Common myeloid progenitor, CD34-positive (primary cell): ENCODE results near the gene METAP2. TPM values are rescaled to one million over a fixed set of nuclear protein-coding genes. Genes with fewer than 3 reads are reported as not detected.

Experiments used
- CTCF ChIA-PET: fragments of 350-600 bp; sonication (Branson Sonifier 250); formaldehyde crosslinking; loops from one replicate; lab custom pipeline; 2021; ENCODE audit warnings: antibody characterized with exemption; lab: Charles Lee
- POLR2A ChIA-PET: fragments of 350-600 bp; sonication (Branson Sonifier 250); formaldehyde crosslinking; loops from one replicate; lab custom pipeline; 2021; ENCODE audit warnings: antibody characterized with exemption; lab: Charles Lee
- DNase-seq, 3 donors: peaks; one replicate each; pipeline versions ENCODE4 v3.0.0 to v3.0.0-alpha.2; 2013
- H3K27ac ChIP-seq, 2 experiments: 1 replicate in 1 of 2; 2 replicates in 1 of 2; pipeline ENCODE4 v1.7.0; 2013; ENCODE audit warnings: inconsistent platforms in 2 of 2, low read length in 2 of 2, mild to moderate bottlenecking in 2 of 2, low read depth in 1 of 2, moderate library complexity in 1 of 2; ENCODE audit not compliant: severe bottlenecking in 2 of 2, insufficient read depth in 1 of 2, poor library complexity in 1 of 2
- H3K27me3 ChIP-seq, 5 experiments: replicated peaks in 2 of 5; 1 replicate in 3 of 5; 2 replicates in 2 of 5; pipeline versions ENCODE4 v1.6.1 to v1.7.0; 2013; ENCODE audit warnings: low read length in 4 of 5, mild to moderate bottlenecking in 2 of 5, moderate library complexity in 2 of 5, inconsistent platforms in 1 of 5; ENCODE audit not compliant: insufficient read depth in 5 of 5, control insufficient read depth in 4 of 5
- H3K36me3 ChIP-seq, 4 experiments: 1 replicate in 2 of 4; 2 replicates in 2 of 4; pipeline versions ENCODE4 v1.6.1 to v1.7.0; 2013; ENCODE audit warnings: low read length in 3 of 4, control low read depth in 1 of 4, mild to moderate bottlenecking in 1 of 4; ENCODE audit not compliant: control insufficient read depth in 4 of 4, insufficient read depth in 4 of 4
- H3K4me1 ChIP-seq, 4 experiments: 1 replicate in 3 of 4; 2 replicates in 1 of 4; pipeline versions ENCODE4 v1.6.1 to v1.7.1; 2013; ENCODE audit warnings: low read length in 3 of 4, mild to moderate bottlenecking in 3 of 4, control low read depth in 1 of 4, inconsistent platforms in 1 of 4, moderate library complexity in 1 of 4; ENCODE audit not compliant: control insufficient read depth in 4 of 4, insufficient read depth in 4 of 4; ENCODE audit errors: control extremely low read depth in 1 of 4
- H3K4me3 ChIP-seq, 7 experiments: 1 replicate in 4 of 7; 2 replicates in 3 of 7; pipeline versions ENCODE4 v1.5.1 to v1.7.0; 2013; ENCODE audit warnings: mild to moderate bottlenecking in 7 of 7, low read length in 6 of 7, moderate library complexity in 6 of 7, inconsistent platforms in 2 of 7, low read depth in 2 of 7, control low read depth in 1 of 7; ENCODE audit not compliant: insufficient read depth in 4 of 7, control insufficient read depth in 1 of 7; ENCODE audit errors: extremely low read depth in 1 of 7
- H3K9me3 ChIP-seq, 5 experiments: 1 replicate in 4 of 5; 2 replicates in 1 of 5; pipeline versions ENCODE4 v1.6.1 to v1.7.1; 2013; ENCODE audit warnings: low read length in 4 of 5, mild to moderate bottlenecking in 2 of 5, inconsistent platforms in 1 of 5, low read depth in 1 of 5, moderate library complexity in 1 of 5; ENCODE audit not compliant: control insufficient read depth in 4 of 5, insufficient read depth in 2 of 5; ENCODE audit errors: control extremely low read depth in 1 of 5
- WGBS: methylation state at CpG from one replicate; pipeline ENCODE4 v1.1.5; 2013; ENCODE audit not compliant: insufficient coverage; 5-methylcytosine and 5-hydroxymethylcytosine counted together
- polyA plus RNA-seq: library from polyadenylated mRNA; unstranded; fragments of 120-200 nt; gene quantifications from one replicate; pipeline ENCODE4 v1.2.1, GENCODE V29; 2013

METAP2 gene
- 94.2 TPM for polyA plus RNA-seq

DNA sequence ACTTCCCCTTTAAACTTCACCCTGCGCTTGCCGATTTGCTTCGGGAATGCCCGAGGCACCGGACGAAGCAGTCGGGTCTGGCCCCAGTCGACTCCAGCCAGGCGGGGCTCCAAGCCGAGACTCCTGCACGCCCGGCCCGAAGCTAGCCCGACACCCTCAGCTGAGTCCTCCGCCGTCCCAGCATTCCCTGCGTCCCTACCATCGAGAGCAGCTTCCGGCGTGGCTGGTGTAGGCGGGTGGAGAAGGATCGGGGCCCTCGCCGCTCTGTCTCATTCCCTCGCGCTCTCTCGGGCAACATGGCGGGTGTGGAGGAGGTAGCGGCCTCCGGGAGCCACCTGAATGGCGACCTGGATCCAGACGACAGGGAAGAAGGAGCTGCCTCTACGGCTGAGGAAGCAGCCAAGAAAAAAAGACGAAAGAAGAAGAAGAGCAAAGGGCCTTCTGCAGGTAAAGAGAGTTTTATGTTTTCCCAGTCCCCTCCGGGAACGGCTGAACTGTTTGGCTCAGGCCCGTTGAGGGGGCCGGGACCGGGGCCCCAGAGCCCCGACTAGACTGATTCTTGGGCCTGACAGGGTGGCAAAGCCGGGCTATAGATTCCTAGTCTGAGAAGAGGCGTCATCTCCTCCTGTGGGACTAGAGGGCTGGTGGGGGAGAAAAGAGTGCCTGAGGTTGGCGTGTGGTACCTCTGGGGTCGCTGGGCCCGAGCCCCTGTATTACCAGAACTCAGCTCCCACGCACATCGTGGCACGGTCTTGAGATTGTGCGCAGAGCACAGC lies at the start of gene METAP2:
TSS of gene METAP2 (plus strand) at position 269 of the 776 bp plus-strand sequence. CDS start at position 297, 28 bp downstream.
- CTCF ChIA-PET = interaction anchor here (0.7 to 1.5 kb wide), 3 partner anchors 8 to 60 kb away, joined by 3 to 5 read pairs (median 4); no protein-coding TSS in a partner anchor
- POLR2A ChIA-PET = interaction anchor here (1.1 kb wide), 1 partner anchor 401 kb away, joined by 6 read pairs; the partner anchor contains the start of gene NR2C1
- Histone ChIP-seq H3K36me3 (peaks cover 3 to 26% (median 17%) of the 10 kb centered on the region in 4 experiments), H3K4me1 (peaks cover 5 to 26% (median 16%) of the 10 kb centered on the region in 4 experiments), H3K4me3 (peak within 1 kb of the TSS; percentile 87 to 100 (median 95)), H3K27ac (peak within 1 kb of the TSS; percentile 96 to 98), H3K9me3 (no peaks in the 10 kb centered on the region), H3K27me3 (no peaks in the 10 kb centered on the region)
- peak; percentile 95 to 97 (median 96) for DNase-seq
- WGBS = 0% methylated on average over 44 of the region's 49 CpGs

DNA sequence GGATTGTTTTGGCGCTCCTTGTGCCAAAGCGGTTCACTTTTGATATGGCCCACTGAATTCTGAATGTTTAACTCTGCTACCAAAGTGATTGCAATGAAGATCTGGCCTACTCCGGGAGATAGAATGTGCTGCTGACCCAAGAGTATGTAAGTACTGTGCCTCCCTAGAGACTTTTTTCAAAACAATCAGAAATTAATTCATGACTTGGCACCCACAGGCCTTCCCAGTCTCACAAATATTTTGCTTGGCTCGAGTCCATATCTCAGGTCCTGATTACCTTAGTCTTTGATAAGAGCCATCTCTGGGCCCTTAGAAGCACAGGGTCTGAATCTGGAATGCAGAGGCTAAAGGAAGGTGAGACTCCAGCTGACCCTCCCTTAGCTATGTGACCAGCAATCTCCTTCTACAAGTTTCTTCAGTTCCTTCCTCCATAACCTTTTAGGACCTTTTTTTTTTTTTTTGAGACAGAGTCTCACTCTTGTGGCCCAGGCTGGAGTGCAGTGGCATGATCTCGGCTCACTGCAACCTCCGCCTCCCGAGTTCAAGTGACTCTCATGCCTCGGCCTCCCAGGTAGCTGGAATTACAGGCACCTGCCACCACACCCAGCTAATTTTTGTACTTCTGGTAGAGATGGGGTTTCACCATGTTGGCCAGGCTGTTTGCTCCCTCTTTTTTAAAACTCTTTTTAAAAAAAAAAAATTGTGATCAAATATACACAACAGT lies 49.5 kb upstream of the METAP2 start:
- Histone ChIP-seq H3K9me3 (no peaks in the 10 kb centered on the region), H3K4me1 (peaks cover 0 to 4% (median 2%) of the 10 kb centered on the region in 4 experiments), H3K27ac (no peak overlapping the region), H3K36me3 (no peaks in the 10 kb centered on the region), H3K4me3 (no peak overlapping the region), H3K27me3 (no peaks in the 10 kb centered on the region)
- CTCF ChIA-PET = no interaction called here
- 100% methylated on average over 4 of the region's 8 CpGs for WGBS
- POLR2A ChIA-PET = no interaction called here
- DNase-seq = no peak

DNA sequence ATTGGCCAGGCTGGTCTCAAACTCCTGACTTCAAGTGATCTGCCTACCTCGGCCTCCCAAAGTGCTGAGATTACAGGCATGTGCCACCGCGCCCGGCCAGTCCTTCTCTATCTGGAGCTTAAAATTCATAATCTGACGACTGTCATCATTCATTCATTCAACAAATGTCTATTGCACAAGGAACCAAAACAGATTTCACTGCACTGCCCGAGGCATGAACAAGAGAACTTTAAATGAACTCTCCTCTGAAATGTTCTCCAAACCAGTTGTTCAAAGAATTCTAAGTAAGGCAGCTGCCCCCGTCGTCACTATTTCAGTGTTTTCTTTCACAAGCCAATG lies 44.8 kb upstream of the METAP2 start:
- H3K27me3 ChIP-seq = no peaks in the 10 kb centered on the region
- no peaks in the 10 kb centered on the region for H3K9me3 ChIP-seq
- DNase-seq = no peak
- ChIA-PET CTCF (interaction anchor here (0.9 kb wide), 1 partner anchor 10 kb away, joined by 3 read pairs; no protein-coding TSS in a partner anchor), POLR2A (no interaction called here)
- no peak overlapping the region for H3K4me3 ChIP-seq
- 98% methylated on average over 6 of the region's 8 CpGs for WGBS
- no peak overlapping the region for H3K27ac ChIP-seq
- peaks cover 0 to 4% (median 2%) of the 10 kb centered on the region in 4 experiments for H3K4me1 ChIP-seq
- H3K36me3 ChIP-seq = no peaks in the 10 kb centered on the region

DNA sequence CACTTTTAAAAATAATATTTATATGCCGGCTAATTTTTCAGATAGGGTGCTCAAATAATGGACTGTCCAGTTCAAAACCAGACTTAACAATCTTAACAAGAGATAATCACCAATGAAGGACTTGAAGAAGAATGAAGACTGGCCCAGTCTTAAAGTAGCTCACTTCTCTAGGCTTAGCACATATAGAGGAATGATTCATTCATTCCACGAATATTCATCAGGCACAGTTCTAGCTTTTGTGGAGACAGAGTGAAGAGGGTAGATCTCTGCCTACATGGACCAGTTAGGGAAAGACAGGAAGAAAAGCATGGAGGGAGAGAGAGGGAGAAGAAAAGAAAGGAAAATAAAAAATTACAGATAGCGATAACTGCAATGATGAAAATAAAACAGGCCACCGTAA lies 42.8 kb upstream of the METAP2 start:
- peaks cover 0 to 4% (median 2%) of the 10 kb centered on the region in 4 experiments for H3K4me1 ChIP-seq
- no peaks in the 10 kb centered on the region for H3K9me3 ChIP-seq
- H3K4me3 ChIP-seq = no peak overlapping the region
- H3K36me3 ChIP-seq = no peaks in the 10 kb centered on the region
- H3K27me3 ChIP-seq = no peaks in the 10 kb centered on the region
- WGBS = 100% methylated on average over 3 of the region's 4 CpGs
- ChIA-PET CTCF (no interaction called here), POLR2A (no interaction called here)
- DNase-seq = no peak
- no peak overlapping the region for H3K27ac ChIP-seq

DNA sequence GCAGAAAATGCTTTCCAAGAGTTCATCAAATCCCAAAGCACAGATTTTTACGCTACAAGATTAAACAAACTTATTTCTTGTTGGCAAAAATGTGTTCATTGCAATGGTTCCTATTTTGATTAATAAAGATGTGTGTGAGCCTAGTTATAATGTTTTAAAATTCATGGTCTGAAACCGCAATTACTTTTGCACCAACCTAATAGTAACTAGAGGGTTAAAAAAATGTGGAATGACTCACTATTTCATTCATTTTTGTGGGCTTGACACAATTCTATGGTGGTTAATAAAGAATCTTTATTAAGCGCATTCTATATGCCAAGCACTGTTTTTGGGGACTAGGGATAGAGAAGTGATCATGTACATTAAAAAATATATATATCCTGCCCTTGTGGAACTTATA lies 38.6 kb upstream of the METAP2 start:
- Histone ChIP-seq H3K27me3 (no peaks in the 10 kb centered on the region), H3K4me1 (no peaks in the 10 kb centered on the region), H3K4me3 (no peak overlapping the region), H3K27ac (no peak overlapping the region), H3K36me3 (no peaks in the 10 kb centered on the region), H3K9me3 (no peaks in the 10 kb centered on the region)
- no peak for DNase-seq
- WGBS = no CpG with 5 or more reads among the region's 3 CpGs
- CTCF ChIA-PET = no interaction called here
- POLR2A ChIA-PET = no interaction called here

DNA sequence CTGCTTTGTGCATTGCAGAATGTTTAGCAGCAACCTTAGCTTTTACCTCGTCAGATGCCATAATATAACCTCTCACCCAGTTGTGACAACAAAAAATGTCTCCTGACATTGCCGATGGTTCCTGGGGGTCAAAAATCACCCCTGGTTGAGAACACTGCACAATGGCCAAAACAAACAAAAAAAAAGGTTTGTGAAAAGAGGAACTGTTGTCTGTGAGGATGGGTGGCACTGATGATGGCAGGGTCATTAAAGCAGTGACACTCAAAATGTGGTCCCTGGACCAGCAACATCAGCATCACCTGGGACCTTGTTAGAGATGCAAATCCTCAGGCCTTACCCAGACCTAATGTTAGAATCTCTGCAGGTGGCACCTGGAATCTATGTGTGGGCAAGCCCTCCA lies 36.4 kb upstream of the METAP2 start:
- WGBS = 83% methylated on average over 1 of the region's 2 CpGs
- H3K4me3 ChIP-seq = no peak overlapping the region
- ChIA-PET CTCF (interaction anchor here (1.2 kb wide), 1 partner anchor 25 kb away, joined by 3 read pairs; no protein-coding TSS in a partner anchor), POLR2A (no interaction called here)
- H3K9me3 ChIP-seq = no peaks in the 10 kb centered on the region
- no peak for DNase-seq
- H3K27me3 ChIP-seq = peaks cover 0 to 3% (median 0%) of the 10 kb centered on the region in 5 experiments
- H3K4me1 ChIP-seq = no peaks in the 10 kb centered on the region
- H3K36me3 ChIP-seq = no peaks in the 10 kb centered on the region
- no peak overlapping the region for H3K27ac ChIP-seq
